Chondrocyte (in vitro differentiated cells): Measurements from ENCODE around the gene HPS1. TPM values are rescaled to one million over a fixed set of nuclear protein-coding genes. Genes with fewer than 3 reads are reported as not detected.
A peak's percentile ranks its signal among the peaks of the same experiment; 100 is the strongest.

Source experiments
- DNase-seq: peaks from one replicate; pipeline ENCODE4 v3.0.0; 2021; ENCODE audit warnings: mixed read lengths, low spot score
- H3K27ac Mint-ChIP-seq: one replicate; pipeline ENCODE4 v1.8.0; 2021; ENCODE audit warnings: mild to moderate bottlenecking, moderate library complexity, mixed read lengths; ENCODE audit not compliant: unreplicated experiment
- H3K27me3 Mint-ChIP-seq: 2 replicates; pipeline ENCODE4 v1.8.0; 2021; ENCODE audit warnings: low read depth, mixed read lengths
- H3K36me3 Mint-ChIP-seq: 2 replicates; pipeline ENCODE4 v1.8.0; 2021; ENCODE audit warnings: low read depth, mixed read lengths
- H3K4me1 Mint-ChIP-seq: 2 replicates; pipeline ENCODE4 v1.8.0; 2021; ENCODE audit warnings: low read depth, mild to moderate bottlenecking, mixed read lengths
- H3K4me3 Mint-ChIP-seq: one replicate; pipeline ENCODE4 v1.8.0; 2021; ENCODE audit warnings: mild to moderate bottlenecking, moderate library complexity, mixed read lengths; ENCODE audit not compliant: unreplicated experiment
- H3K9me3 Mint-ChIP-seq: 2 replicates; pipeline ENCODE4 v1.8.0; 2021; ENCODE audit warnings: low read depth, mixed read lengths
- long read RNA-seq: library from polyadenylated mRNA; stranded (forward); transcript quantifications from one replicate; pipeline ENCODE4 v2.0.0, GENCODE V29; 2021
- total RNA-seq: library from RNA; stranded (reverse); gene quantifications from 3 replicates; pipeline ENCODE4 v1.2.1, GENCODE V29; 2021
- TF ChIP-seq, protein P1 (sequence below): fragments of 200-600 bp; sonication (generic); IDR thresholded peaks from 2 replicates; pipeline ENCODE4 v1.5.0; 2021; ENCODE audit warnings: antibody characterized with exemption, mild to moderate bottlenecking, moderate library complexity

Gene HPS1
- total RNA-seq = 40.6 to 50.5 TPM (median 49.0 TPM) in 3 replicates
- long read RNA-seq, transcript HPS1-207 (4 exons, 922 nt) = minor isoform, 7 of 118 reads
- long read RNA-seq, transcript HPS1-201 (20 exons, 3,703 nt) = major isoform, 20 of 118 reads
- long read RNA-seq, partial matches to known transcripts = 22 of 118 reads
- long read RNA-seq, other reads (novel, unspliced or antisense) = 65 of 118 reads

DNA sequence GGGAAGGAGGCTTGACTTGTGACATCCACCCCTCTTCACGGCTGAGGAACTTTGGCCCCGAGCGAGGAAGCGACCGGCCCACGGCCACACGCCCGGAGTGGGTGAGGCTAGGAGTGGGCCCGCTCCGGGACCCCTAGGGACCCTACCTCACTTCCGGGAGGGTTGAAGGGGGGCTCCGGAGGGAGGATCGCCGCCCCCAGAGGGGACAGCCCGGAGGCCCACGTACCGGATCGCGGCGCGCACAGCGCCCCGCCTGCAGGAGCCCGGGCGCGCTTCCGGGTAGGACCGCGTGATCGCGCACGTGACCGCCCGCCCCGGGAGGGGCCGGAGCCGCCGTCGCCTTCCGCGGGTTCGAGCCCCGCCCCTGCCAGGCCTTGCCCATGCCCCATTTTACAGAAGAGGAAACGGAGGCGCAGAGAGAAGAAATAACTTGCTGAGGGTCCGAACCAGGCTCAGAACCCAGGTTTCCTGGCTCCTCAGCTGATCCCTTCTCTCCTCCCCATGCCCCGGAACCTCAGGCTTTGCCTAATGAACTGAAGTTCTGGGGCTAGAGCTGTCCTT, at the start of gene HPS1:
Gene HPS1, minus strand, starts transcription at position 275 of the 561 bp plus-strand sequence. CDS start 3,695 bp downstream, outside the sequence.
- no peak for DNase-seq
- H3K4me3 Mint-ChIP-seq = peak within 1 kb of the TSS; percentile 85
- peaks cover 24% of the 10 kb centered on the region for H3K4me1 Mint-ChIP-seq
- no peaks in the 10 kb centered on the region for H3K9me3 Mint-ChIP-seq
- TF ChIP-seq, protein P1, sequence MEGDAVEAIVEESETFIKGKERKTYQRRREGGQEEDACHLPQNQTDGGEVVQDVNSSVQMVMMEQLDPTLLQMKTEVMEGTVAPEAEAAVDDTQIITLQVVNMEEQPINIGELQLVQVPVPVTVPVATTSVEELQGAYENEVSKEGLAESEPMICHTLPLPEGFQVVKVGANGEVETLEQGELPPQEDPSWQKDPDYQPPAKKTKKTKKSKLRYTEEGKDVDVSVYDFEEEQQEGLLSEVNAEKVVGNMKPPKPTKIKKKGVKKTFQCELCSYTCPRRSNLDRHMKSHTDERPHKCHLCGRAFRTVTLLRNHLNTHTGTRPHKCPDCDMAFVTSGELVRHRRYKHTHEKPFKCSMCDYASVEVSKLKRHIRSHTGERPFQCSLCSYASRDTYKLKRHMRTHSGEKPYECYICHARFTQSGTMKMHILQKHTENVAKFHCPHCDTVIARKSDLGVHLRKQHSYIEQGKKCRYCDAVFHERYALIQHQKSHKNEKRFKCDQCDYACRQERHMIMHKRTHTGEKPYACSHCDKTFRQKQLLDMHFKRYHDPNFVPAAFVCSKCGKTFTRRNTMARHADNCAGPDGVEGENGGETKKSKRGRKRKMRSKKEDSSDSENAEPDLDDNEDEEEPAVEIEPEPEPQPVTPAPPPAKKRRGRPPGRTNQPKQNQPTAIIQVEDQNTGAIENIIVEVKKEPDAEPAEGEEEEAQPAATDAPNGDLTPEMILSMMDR = no peak
- peaks cover 20% of the 10 kb centered on the region for H3K36me3 Mint-ChIP-seq
- H3K27me3 Mint-ChIP-seq = peaks cover 8% of the 10 kb centered on the region
- H3K27ac Mint-ChIP-seq = peak within 1 kb of the TSS; percentile 88

DNA sequence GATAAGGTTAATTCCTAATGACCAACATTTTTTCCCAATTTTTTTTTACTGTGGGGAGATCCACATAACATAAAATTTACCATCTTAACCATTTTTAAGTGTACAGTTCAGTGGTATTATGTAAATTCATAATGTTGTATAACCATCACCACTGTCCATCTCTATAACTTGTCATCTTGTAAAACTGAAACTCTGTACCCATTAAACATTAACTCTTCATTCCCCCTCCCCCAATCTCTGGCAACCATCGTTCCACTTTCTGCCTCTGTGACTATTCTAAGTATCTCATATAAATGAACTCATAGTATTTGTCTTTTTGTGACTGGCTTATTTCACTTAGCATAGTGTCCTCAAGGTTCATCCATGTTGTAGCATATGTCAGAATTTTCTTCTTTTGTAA, 46.0 kb upstream of the HPS1 start:
- H3K36me3 Mint-ChIP-seq = peaks cover 6% of the 10 kb centered on the region
- DNase-seq = no peak

DNA sequence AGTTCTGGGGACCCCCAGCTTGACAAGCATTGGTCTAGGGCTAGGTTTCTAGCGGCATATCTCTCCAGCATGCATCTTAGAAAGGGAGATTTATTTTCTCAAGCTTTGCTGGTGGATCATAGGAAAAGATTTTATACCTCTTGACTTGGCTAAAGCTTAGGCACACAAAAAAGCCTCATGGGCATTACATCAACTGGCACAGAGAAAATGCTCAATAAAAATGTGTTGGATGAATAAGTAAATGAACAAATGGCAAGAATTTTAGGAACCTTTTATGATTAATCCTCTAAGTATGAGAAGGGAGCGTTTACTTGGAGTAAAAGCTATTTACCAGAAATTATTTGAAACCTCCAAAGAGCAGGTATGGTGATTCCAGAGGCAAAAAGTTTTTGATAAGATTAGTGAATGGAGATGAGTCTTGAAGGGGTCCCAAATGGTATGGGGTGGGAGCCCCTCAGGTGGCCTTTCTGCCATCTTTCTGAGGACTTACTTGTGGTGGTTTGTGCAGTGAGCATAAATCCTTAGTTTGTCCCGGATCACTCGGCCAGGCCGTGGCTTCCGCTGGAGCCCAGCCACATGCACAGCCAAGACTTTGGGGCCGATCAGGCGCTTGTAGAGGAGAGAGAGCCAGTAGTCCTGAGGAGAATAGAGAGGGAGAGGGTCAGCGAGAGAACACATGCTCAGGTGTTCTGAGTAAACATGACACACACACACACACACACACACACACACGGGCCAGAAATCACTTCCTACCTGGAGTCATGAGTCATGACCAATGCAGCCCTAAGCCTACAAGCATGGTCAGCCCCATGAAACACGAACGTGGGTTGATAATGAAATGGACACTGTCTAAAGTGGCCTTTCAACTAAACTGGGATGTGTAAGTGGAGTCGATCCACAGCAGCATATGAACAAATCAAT, 43.1 kb upstream of the HPS1 start:
- H3K4me3 Mint-ChIP-seq = no peak overlapping the region
- H3K4me1 Mint-ChIP-seq = no peaks in the 10 kb centered on the region
- peaks cover 4% of the 10 kb centered on the region for H3K9me3 Mint-ChIP-seq
- H3K27ac Mint-ChIP-seq = peak overlapping the region; percentile 19
- no peaks in the 10 kb centered on the region for H3K36me3 Mint-ChIP-seq
- TF ChIP-seq, protein P1 = no peak
- DNase-seq = no peak
- peaks cover 9% of the 10 kb centered on the region for H3K27me3 Mint-ChIP-seq

More for the DNA sequence above, 46.0 kb upstream of the HPS1 start:
- Mint-ChIP-seq H3K27me3 (peaks cover 9% of the 10 kb centered on the region), H3K4me1 (no peaks in the 10 kb centered on the region), H3K9me3 (peaks cover 17% of the 10 kb centered on the region), H3K4me3 (no peak overlapping the region), H3K27ac (no peak overlapping the region)
- TF ChIP-seq, protein P1 = no peak

DNA sequence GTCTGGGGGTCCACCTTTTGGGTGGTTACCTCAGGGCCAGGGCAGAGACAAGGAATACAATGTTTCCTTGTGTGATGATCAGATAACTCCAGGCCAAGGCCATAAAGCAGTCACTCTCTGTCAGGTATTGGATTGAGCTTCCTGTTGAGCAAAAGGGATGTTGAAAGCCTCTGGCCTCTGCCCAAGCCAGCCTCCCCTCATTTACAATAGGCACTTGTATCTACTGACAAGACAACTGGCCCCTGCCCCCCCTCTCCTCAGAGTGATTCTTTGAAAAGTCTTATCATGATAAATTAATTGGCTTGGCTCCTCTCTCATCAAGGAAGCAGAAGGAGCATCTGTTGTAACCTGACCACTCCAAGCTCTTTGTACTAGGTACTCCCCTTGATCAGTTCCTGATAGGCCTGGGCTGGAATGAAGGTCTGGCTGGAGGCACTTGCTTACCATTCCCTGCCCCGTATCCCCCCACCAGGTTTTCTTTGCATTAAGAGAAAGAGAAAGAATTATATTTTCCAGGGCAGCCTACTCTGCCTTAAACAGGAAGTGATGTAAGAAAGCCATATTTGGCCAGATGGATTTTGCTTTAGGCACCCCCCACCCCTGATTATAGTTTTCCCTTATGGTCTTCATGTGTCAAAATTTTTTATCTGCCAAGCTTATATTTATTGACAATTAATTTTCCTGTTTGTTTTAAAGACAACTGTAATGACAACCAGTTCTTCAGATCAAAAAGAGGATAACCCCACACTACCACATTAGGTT, 42.1 kb upstream of the HPS1 start:
- Mint-ChIP-seq H3K9me3 (no peaks in the 10 kb centered on the region), H3K4me1 (no peaks in the 10 kb centered on the region), H3K27me3 (peaks cover 9% of the 10 kb centered on the region), H3K4me3 (no peak overlapping the region), H3K36me3 (no peaks in the 10 kb centered on the region), H3K27ac (no peak overlapping the region)
- DNase-seq = no peak
- TF ChIP-seq, protein P1 = no peak

DNA sequence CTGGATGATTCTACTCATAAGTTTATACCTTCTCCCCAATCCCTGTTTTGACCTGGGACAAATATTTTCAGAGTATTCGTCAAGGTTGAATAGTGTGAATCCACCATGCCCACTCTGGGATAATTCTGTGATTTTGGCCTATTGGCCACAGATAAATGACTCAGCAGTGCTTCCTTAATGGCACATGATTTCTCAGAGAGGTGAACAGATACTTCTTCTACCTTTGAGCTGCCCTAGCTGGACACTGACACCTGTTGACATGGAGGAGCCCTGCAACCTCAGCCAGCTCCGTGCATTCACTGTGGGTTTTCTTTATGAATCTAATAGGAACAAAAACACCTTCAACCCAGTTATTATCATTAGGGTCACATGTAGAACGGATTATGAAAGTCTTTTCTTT, 40.9 kb upstream of the HPS1 start:
- H3K9me3 Mint-ChIP-seq = no peaks in the 10 kb centered on the region
- H3K27me3 Mint-ChIP-seq = peaks cover 6% of the 10 kb centered on the region
- no peak overlapping the region for H3K27ac Mint-ChIP-seq
- no peak for DNase-seq
- H3K4me3 Mint-ChIP-seq = no peak overlapping the region
- H3K4me1 Mint-ChIP-seq = no peaks in the 10 kb centered on the region
- no peaks in the 10 kb centered on the region for H3K36me3 Mint-ChIP-seq
- TF ChIP-seq, protein P1 = no peak
